HepG2 (cell line): ENCODE measurements around the gene ING5. TPM values are rescaled to one million over a fixed set of nuclear protein-coding genes. Genes with fewer than 3 reads are reported as not detected.

ENCODE experiments used
- ATAC-seq: fragments of 200-7000 bp; cut with Tn5 transposase; 3 replicates; pipeline ENCODE4 v1.9.1; 2020; ENCODE audit warnings: mild to moderate bottlenecking, moderate library complexity
- BruUV-seq: library from RNA; stranded (reverse); fragments of 400-500 nt; replicated peaks from 2 replicates; lab custom pipeline; 2021; lab: Mats Ljungman, UMichigan
- CTCF ChIA-PET: fragments of 300-600 bp; formaldehyde crosslinking; extraction: SDS; loops from one replicate; lab custom pipeline; 2021; ENCODE audit warnings: low total read pairs, inconsistent platforms, low intra/inter-chr PET ratio; lab: Yijun Ruan, JAX
- POLR2A ChIA-PET: fragments of 350-600 bp; sonication (Branson Sonifier 250); formaldehyde crosslinking; loops from one replicate; lab custom pipeline; 2020; ENCODE audit warnings: antibody characterized with exemption, inconsistent platforms; lab: Yijun Ruan, JAX
- DNase-seq: peaks from one replicate; pipeline ENCODE4 v3.0.0-alpha.2; 2015; ENCODE audit warnings: low spot score
- FAIRE-seq: peaks from 3 replicates; lab custom pipeline; 2011; peaks lifted over from hg19 to GRCh38; lab: Jason Lieb, UNC
- H2AFZ ChIP-seq: one replicate; pipeline ENCODE4 v1.6.1; 2011; ENCODE audit warnings: low read length, inconsistent platforms
- H3K27ac ChIP-seq: fragments of 300-600 bp; 3 replicates; pipeline ENCODE4 v1.8.0; 2011; ENCODE audit warnings: mixed run types, mild to moderate bottlenecking, mixed read lengths, low read length, inconsistent platforms; ENCODE audit not compliant: insufficient read depth; ENCODE audit errors: extremely low read length
- H3K27me3 ChIP-seq, 2 experiments: fragments of 200-600 bp in 1 of 2; 2 replicates in 1 of 2; 3 replicates in 1 of 2; pipeline versions ENCODE4 v1.6.0 to v1.8.0; 2011; ENCODE audit warnings: low read length in 2 of 2, mild to moderate bottlenecking in 2 of 2, moderate library complexity in 2 of 2, inconsistent platforms in 1 of 2; ENCODE audit not compliant: insufficient read depth in 2 of 2, control insufficient read depth in 1 of 2
- H3K36me3 ChIP-seq, 2 experiments: fragments of 200-600 bp in 1 of 2; replicated peaks in 1 of 2; 2 replicates in 1 of 2; 3 replicates in 1 of 2; pipeline versions ENCODE4 v1.5.1 to v1.8.0; 2011; ENCODE audit warnings: low read length in 2 of 2, inconsistent platforms in 1 of 2; ENCODE audit not compliant: insufficient read depth in 2 of 2, control insufficient read depth in 1 of 2
- H3K4me1 ChIP-seq: 2 replicates; pipeline ENCODE4 v1.5.1; 2012; ENCODE audit warnings: low read length, inconsistent platforms; ENCODE audit not compliant: insufficient read depth
- H3K4me2 ChIP-seq: 2 replicates; pipeline ENCODE4 v1.6.0; 2011; ENCODE audit warnings: low read depth, low read length, inconsistent platforms
- H3K4me3 ChIP-seq, 3 experiments: fragments of 200-600 bp in 1 of 3; sonication (generic), shearing (Covaris generic) in 1 of 3; replicated peaks in 1 of 3; 2 replicates each; pipeline ENCODE4 v1.5.1; 2011 to 2016; ENCODE audit warnings: low read length in 3 of 3, inconsistent platforms in 2 of 3, low read depth in 2 of 3, mild to moderate bottlenecking in 2 of 3, control low read depth in 1 of 3, mixed read lengths in 1 of 3; ENCODE audit not compliant: insufficient read depth in 1 of 3
- H3K79me2 ChIP-seq: one replicate; pipeline ENCODE4 v1.6.1; 2011; ENCODE audit warnings: low read length, inconsistent platforms; ENCODE audit not compliant: insufficient read depth
- H3K9ac ChIP-seq: 2 replicates; pipeline ENCODE4 v1.6.0; 2011; ENCODE audit warnings: mild to moderate bottlenecking, low read depth, low read length, inconsistent platforms; ENCODE audit not compliant: insufficient read depth
- H3K9me3 ChIP-seq: 2 replicates; pipeline ENCODE4 v1.5.1; 2012; ENCODE audit warnings: mild to moderate bottlenecking, low read length
- H4K20me1 ChIP-seq: 2 replicates; pipeline ENCODE4 v1.6.0; 2011; ENCODE audit warnings: inconsistent platforms, mild to moderate bottlenecking, low read length, moderate library complexity; ENCODE audit not compliant: insufficient read depth
- AGO2 ChIP-seq: fragments of 200-400 bp; formaldehyde crosslinking; optimal IDR thresholded peaks from 2 replicates; pipeline ENCODE3; 2017; ENCODE audit warnings: mild to moderate bottlenecking, low read depth, low read length, moderate library complexity
- AKAP8 ChIP-seq: sonication (generic); formaldehyde crosslinking; IDR thresholded peaks from 2 replicates; pipeline ENCODE4 v1.5.1; 2020; ENCODE audit warnings: mild to moderate bottlenecking, missing genetic modification reagents
- FOXO1 ChIP-seq: sonication (generic); formaldehyde crosslinking; IDR thresholded peaks from 2 replicates; pipeline ENCODE4 v1.4.0; 2020; ENCODE audit warnings: missing genetic modification reagents
- HDAC1 ChIP-seq: sonication (generic); formaldehyde crosslinking; IDR thresholded peaks from 2 replicates; pipeline ENCODE4 v1.5.1; 2020; ENCODE audit warnings: mild to moderate bottlenecking, missing genetic modification reagents
- MIER2 ChIP-seq: IDR thresholded peaks from 2 replicates; pipeline ENCODE4 v1.6.1; 2016; ENCODE audit warnings: missing biosample characterization, missing genetic modification reagents
- MXI1 ChIP-seq: IDR thresholded peaks from 3 replicates; pipeline ENCODE4 v1.6.1; 2012; ENCODE audit warnings: low read depth, low read length, inconsistent platforms, borderline replicate concordance
- ONECUT2 ChIP-seq: sonication (generic); formaldehyde crosslinking; IDR thresholded peaks from 2 replicates; pipeline ENCODE4 v1.4.0; 2020; ENCODE audit warnings: missing genetic modification reagents
- POLR2A ChIP-seq, 2 experiments: IDR thresholded peaks; 2 replicates each; pipeline ENCODE4 v1.6.1; 2011; ENCODE audit warnings: low read depth in 2 of 2, low read length in 2 of 2, mild to moderate bottlenecking in 1 of 2, moderate library complexity in 1 of 2; ENCODE audit not compliant: insufficient read depth in 1 of 2
- RBFOX2 ChIP-seq: fragments of 200-400 bp; formaldehyde crosslinking; IDR thresholded peaks from 2 replicates; pipeline ENCODE4 v1.6.1; 2017; ENCODE audit warnings: low read depth, mild to moderate bottlenecking, low read length
- SOX6 ChIP-seq, 2 experiments: fragments of 450-650 bp in 1 of 2; sonication (generic) in 1 of 2; formaldehyde crosslinking in 1 of 2; IDR thresholded peaks; 2 replicates each; pipeline versions ENCODE4 v1.4.0 to v1.6.1; 2017 to 2020; ENCODE audit warnings: antibody characterized with exemption in 1 of 2, mild to moderate bottlenecking in 1 of 2, missing genetic modification reagents in 1 of 2
- THAP9 ChIP-seq: sonication (generic); formaldehyde crosslinking; IDR thresholded peaks from 2 replicates; pipeline ENCODE4; 2020; ENCODE audit warnings: missing genetic modification reagents, mild to moderate bottlenecking, borderline replicate concordance
- ZC3H13 ChIP-seq: sonication (generic); formaldehyde crosslinking; IDR thresholded peaks from 2 replicates; pipeline ENCODE4 v1.8.1; 2023; ENCODE audit warnings: mild to moderate bottlenecking, missing genetic modification reagents, moderate library complexity
- WGBS: methylation state at CpG from one replicate; pipeline ENCODE4 v1.1.6; 2017; ENCODE audit warnings: low lambda C conversion rate; 5-methylcytosine and 5-hydroxymethylcytosine counted together
- in situ Hi-C: cut with HindIII; loops from 2 replicates; pipeline ENCODE4 v1.10.0; 2017; ENCODE audit warnings: low pct_unique_long_range_greater_than_20kb; ENCODE audit not compliant: extremely low pct_ligation_motif_present
- intact Hi-C: fragments of 100-400 bp; cut with micrococcal nuclease; formaldehyde crosslinking; loops from one replicate; pipeline ENCODE4 v1.10.0; 2022; ENCODE audit not compliant: unreplicated experiment
- polyA plus RNA-seq, 8 experiments: library from polyadenylated mRNA; depleted of rRNA in 3 of 8; stranded (reverse) in 7 of 8; unstranded in 1 of 8; fragments of >200 nt; fragmentation: Illumina TruSeq in 4 of 8; extraction: Trizol in 4 of 8; gene quantifications; 2 replicates each; pipeline versions ENCODE4 v1.2.1 to v1.2.3, GENCODE V29; 2011 to 2016; ENCODE audit warnings: low read depth in 4 of 8, missing spikeins in 1 of 8, mixed read lengths in 1 of 8; ENCODE audit not compliant: insufficient read depth in 1 of 8
- total RNA-seq, 5 experiments: library from RNA; depleted of rRNA; stranded (reverse); fragments of >200 nt; fragmentation: Illumina TruSeq; extraction: Trizol; gene quantifications; 2 replicates each; pipeline ENCODE4 v1.2.3, GENCODE V29; 2016; ENCODE audit warnings: low read depth in 1 of 5

The ING5 gene
- total and polyA plus RNA-seq, 2 of the 13 experiments (the other 11 are each of a cell fraction or from before 2014, with no cell fraction given): 61.9 to 71.9 TPM

- Histone ChIP-seq H2AFZ (no peak overlapping the region), H3K4me1 (no peaks in the 10 kb centered on the region), H3K9me3 (no peaks in the 10 kb centered on the region), H4K20me1 (no peaks in the 10 kb centered on the region), H3K27ac (no peak overlapping the region), H3K79me2 (peaks cover under 1% of the 10 kb centered on the region), H3K27me3 (no peaks in the 10 kb centered on the region), H3K4me3 (no peak overlapping the region), H3K4me2 (no peak overlapping the region), H3K36me3 (peaks cover 33 to 78% of the 10 kb centered on the region in 2 experiments), H3K9ac (no peak overlapping the region)
- intact Hi-C loops (no loop called here), in situ Hi-C loops (no loop called here)
- CTCF ChIA-PET: no interaction called here
- ATAC-seq (no peak), FAIRE-seq (no peak), DNase-seq (no peak)
- WGBS: 99% methylated on average over 21 of the region's 22 CpGs
- no TSS peak for BruUV-seq
- POLR2A ChIA-PET: interaction anchor here (1.6 to 2.8 kb wide), 2 partner anchors 8 to 23 kb away, joined by 3 to 13 read pairs; partner anchors contain the start of gene DTYMK
- 0 out of 2 replicates have a peak, but pooled peaks have one; percentile 37 for TF ChIP-seq AKAP8
- TF ChIP-seq SOX6 (IDR thresholded peaks at IDR 0.05): no peak
- TF ChIP-seq SOX6 (CRISPR knock-in tag; IDR thresholded peaks at IDR 0.05): no peak
- TF ChIP-seq RBFOX2: peak; percentile 34; the same call in 1 of the 2 replicates
- TF ChIP-seq AGO2: peak; percentile 55
- no peak for TF ChIP-seq ONECUT2
These were observed 22.9 kb upstream of the ING5 start for GRCh38 chr2:241678784-241679540.

- DNase-seq (no peak), ATAC-seq (no peak), FAIRE-seq (no peak)
- intact Hi-C loops (no loop called here), in situ Hi-C loops (no loop called here)
- Histone ChIP-seq H3K4me1 (peaks cover 5% of the 10 kb centered on the region), H3K27me3 (no peaks in the 10 kb centered on the region), H3K4me2 (no peak overlapping the region), H3K4me3 (no peak overlapping the region), H3K9me3 (no peaks in the 10 kb centered on the region), H3K36me3 (peaks cover 34 to 82% of the 10 kb centered on the region in 2 experiments), H3K79me2 (peaks cover 11% of the 10 kb centered on the region), H2AFZ (no peak overlapping the region), H3K9ac (no peak overlapping the region), H3K27ac (no peak overlapping the region), H4K20me1 (no peaks in the 10 kb centered on the region)
- CTCF ChIA-PET: no interaction called here
- 98% methylated on average over 12 of the region's 12 CpGs for WGBS
- TF ChIP-seq FOXO1 (no peak), MIER2 (CRISPR knock-in tag) (no peak), MXI1 (no peak), POLR2A (IDR thresholded peaks at IDR 0.05; ENCODE audit: insufficient read depth in 1 of 2, low read depth in 2 of 2, low read length in 2 of 2) (peak in 1 of 2 experiments; percentile 36; a peak in 1 of 4 replicates), ZC3H13 (CRISPR knock-in tag) (0 out of 2 replicates have a peak, but pooled peaks have one; percentile 35), HDAC1 (CRISPR knock-in tag) (no peak), THAP9 (CRISPR knock-in tag) (no peak)
- POLR2A ChIA-PET: interaction anchor here (1.6 kb wide), 1 partner anchor 21 kb away, joined by 3 read pairs; no protein-coding TSS in a partner anchor
- BruUV-seq: no TSS peak
These were observed 21.8 kb upstream of the ING5 start for GRCh38 chr2:241680044-241680443.
